Measurements from ENCODE around the gene CD300LG.

The CD300LG gene

GRCh38 chr17:43844241-43844640 lies 2.7 kb upstream of the CD300LG start:
- no peak for DNase-seq (ENCODE audit: low spot score)
- no peak for TF ChIP-seq CTCF (IDR thresholded peaks at IDR 0.05; ENCODE audit: extremely low read depth, missing control alignments)

- TF ChIP-seq CTCF (IDR thresholded peaks at IDR 0.05; ENCODE audit: extremely low read depth, missing control alignments) = no peak
- no peak for DNase-seq (ENCODE audit: low spot score)
These were observed 1.2 kb upstream of the CD300LG start for GRCh38 chr17:43845766-43846165.

- peak; percentile 97 for TF ChIP-seq CTCF (IDR thresholded peaks at IDR 0.05; ENCODE audit: extremely low read depth, missing control alignments)
- peak; percentile 92 for DNase-seq (ENCODE audit: low spot score)
These were observed 709 bp upstream of the CD300LG start for GRCh38 chr17:43846221-43846712.

- DNase-seq (ENCODE audit: low spot score) = no peak
- TF ChIP-seq CTCF (IDR thresholded peaks at IDR 0.05; ENCODE audit: extremely low read depth, missing control alignments) = no peak
These were observed 1.6 kb downstream of the CD300LG start for GRCh38 chr17:43848601-43849000.

- no peak for DNase-seq (ENCODE audit: low spot score)
- TF ChIP-seq CTCF (IDR thresholded peaks at IDR 0.05; ENCODE audit: extremely low read depth, missing control alignments) = no peak
These were observed 2.1 kb downstream of the CD300LG start for GRCh38 chr17:43849116-43849515.

GRCh38 chr17:43852571-43852970 lies 5.6 kb downstream of the CD300LG start:
- DNase-seq (ENCODE audit: low spot score) = no peak
- TF ChIP-seq CTCF (IDR thresholded peaks at IDR 0.05; ENCODE audit: extremely low read depth, missing control alignments) = no peak

- no peak for TF ChIP-seq CTCF (IDR thresholded peaks at IDR 0.05; ENCODE audit: extremely low read depth, missing control alignments)
- no peak for DNase-seq (ENCODE audit: low spot score)
These were observed 6.6 kb downstream of the CD300LG start for GRCh38 chr17:43853546-43853945.

Data from GM20000 (cell line).